D721Med (cell line): ENCODE results near the gene CD74.

ENCODE experiments used
- DNase-seq: peaks from one replicate; pipeline ENCODE4 v3.0.0; 2011; ENCODE audit warnings: low spot score; ENCODE audit not compliant: insufficient read length
- FAIRE-seq: peaks from 2 replicates; lab custom pipeline; 2011; peaks lifted over from hg19 to GRCh38; lab: Jason Lieb, UNC
- TF ChIP-seq, protein P1 (sequence below): IDR thresholded peaks from 2 replicates; pipeline ENCODE4 v1.5.1; 2012; ENCODE audit warnings: mild to moderate bottlenecking, control low read depth; ENCODE audit not compliant: insufficient read depth; ENCODE audit errors: missing control alignments

CD74 gene

DNA sequence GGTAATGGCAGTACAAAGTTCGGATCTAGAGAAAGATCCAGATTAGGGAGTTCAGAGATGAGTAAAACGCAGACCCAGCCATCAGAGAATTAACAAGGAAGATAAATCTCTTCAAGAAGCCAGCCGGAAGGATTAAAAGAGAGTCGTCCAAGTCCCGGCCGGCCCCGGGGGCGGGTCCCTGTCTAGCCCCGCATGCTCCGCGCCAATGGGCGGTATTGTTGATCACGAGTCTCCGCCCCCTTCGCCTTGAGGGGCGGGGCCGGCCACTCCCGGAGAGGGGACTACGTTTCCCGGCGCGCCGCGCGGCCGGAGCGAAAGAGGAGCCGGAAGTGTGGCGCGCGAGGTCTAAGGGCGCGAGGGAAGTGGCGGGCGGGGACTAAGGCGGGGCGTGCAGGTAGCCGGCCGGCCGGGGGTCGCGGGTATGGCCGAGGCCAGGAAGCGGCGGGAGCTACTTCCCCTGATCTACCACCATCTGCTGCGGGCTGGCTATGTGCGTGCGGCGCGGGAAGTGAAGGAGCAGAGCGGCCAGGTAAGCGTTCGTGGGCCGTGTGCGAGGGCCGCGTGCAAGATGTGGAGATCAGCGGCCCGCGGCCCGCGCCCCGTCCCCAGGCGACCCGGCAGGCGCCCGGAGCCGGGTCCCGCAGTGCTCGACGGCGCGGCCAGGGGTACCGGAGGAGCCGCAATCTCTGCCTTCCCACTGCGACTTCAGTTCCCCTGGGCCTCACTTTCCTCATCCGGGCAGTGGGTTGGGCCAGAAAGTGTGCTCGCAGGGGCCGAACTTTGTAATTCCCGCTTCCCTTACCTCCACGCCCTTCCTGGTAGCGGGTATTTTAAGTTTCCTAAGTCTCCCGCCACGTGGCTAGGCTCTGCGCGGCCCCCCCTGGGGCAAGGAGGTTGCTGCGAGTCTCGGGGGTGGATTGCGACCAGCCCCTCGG, 55.1 kb downstream of the CD74 start, which contains the start of gene TCOF1:
TSS of gene TCOF1 (plus strand) at position 372 of the 935 bp plus-strand sequence. CDS start at position 422, 50 bp downstream.
- DNase-seq, result peak; percentile 82
- no peak for FAIRE-seq
- TF ChIP-seq, protein P1, sequence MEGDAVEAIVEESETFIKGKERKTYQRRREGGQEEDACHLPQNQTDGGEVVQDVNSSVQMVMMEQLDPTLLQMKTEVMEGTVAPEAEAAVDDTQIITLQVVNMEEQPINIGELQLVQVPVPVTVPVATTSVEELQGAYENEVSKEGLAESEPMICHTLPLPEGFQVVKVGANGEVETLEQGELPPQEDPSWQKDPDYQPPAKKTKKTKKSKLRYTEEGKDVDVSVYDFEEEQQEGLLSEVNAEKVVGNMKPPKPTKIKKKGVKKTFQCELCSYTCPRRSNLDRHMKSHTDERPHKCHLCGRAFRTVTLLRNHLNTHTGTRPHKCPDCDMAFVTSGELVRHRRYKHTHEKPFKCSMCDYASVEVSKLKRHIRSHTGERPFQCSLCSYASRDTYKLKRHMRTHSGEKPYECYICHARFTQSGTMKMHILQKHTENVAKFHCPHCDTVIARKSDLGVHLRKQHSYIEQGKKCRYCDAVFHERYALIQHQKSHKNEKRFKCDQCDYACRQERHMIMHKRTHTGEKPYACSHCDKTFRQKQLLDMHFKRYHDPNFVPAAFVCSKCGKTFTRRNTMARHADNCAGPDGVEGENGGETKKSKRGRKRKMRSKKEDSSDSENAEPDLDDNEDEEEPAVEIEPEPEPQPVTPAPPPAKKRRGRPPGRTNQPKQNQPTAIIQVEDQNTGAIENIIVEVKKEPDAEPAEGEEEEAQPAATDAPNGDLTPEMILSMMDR, result no peak

DNA sequence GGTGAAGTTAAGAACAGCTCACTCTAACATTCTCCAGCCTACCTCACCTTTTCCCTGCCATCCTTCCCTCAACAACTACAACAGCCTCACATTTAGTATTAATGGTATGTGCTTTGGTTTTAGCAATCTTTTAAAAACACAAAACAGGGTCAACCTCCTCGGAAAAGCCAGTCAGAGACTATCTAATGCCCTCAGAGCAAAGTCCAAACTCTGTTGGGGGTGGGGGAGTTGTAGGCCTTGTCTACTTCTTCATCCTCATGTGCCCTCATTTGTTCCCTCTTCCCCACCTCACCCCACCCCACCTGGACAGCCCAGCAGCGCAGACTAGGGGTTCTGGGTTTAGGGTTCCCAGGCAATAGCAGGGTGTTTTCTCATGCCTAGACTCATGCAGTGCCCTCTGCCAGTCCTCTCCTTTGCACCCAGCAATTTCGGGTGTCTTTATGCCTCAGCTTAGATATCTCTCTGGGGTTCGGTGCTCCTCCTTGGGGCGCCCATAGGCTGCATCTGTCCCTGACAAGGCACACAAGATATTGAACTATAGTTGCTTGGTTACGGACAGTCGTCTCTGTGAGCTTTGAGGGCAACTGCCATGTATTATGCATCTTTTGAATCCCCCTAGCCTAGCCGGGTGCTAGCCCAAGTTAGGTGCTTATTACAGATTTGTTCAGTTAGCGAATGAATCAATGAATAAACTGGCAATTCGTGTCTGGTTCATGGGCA, 56.0 kb downstream of the CD74 start:
- DNase-seq (no peak), FAIRE-seq (no peak)
- TF ChIP-seq, protein P1, result no peak

DNA sequence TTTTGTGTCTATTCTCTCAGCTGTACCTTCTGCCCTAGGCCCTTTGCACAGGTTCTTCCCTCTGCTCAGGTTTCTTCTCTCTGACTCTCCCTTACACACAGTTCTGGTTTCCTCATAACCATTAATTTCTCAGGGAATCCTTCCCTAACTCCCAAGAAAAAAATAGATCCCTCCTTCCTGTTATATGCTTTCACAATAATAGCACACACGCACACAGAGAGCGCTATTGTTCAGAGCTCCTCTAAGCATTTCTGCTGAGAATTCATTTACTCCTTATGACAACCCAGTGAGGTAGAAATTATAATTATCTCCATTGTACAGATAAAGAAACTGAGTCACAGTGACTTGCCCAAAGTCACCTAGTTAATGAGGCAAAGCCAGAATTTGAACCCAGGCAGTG, 56.9 kb downstream of the CD74 start:
- TF ChIP-seq, protein P1, result no peak
- FAIRE-seq, result no peak
- no peak for DNase-seq

DNA sequence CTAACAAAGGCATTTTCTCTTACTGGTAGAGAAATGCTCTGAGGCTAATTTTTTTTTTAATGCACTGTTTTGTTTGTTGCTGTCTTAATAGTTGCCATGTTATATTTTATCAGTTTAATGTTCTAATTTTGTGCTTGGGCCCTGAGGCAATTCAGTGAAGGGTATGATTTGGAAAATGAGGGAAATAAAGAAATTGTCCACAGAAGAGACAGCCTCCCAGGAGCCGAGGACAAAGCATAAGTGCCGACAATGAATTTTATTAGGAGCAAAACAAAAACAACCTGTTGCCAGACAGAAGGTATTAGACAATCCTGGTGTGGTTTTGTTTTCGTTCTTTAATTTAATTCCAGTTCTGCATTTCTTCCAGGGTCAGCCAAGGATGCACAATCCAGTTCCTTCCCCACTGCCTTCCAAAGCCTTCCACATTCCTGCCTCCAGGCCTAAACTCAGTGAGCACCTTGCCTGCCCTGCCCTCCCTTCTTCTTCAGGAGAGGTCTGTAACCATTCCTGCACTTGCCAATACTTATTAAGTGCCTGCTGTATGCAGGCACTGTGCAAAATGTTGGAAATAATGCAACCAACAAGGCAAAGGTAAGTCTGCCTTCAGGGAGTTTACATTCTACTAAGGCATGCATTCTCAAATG, 59.6 kb downstream of the CD74 start:
- no peak for DNase-seq
- no peak for FAIRE-seq
- TF ChIP-seq, protein P1, result no peak

DNA sequence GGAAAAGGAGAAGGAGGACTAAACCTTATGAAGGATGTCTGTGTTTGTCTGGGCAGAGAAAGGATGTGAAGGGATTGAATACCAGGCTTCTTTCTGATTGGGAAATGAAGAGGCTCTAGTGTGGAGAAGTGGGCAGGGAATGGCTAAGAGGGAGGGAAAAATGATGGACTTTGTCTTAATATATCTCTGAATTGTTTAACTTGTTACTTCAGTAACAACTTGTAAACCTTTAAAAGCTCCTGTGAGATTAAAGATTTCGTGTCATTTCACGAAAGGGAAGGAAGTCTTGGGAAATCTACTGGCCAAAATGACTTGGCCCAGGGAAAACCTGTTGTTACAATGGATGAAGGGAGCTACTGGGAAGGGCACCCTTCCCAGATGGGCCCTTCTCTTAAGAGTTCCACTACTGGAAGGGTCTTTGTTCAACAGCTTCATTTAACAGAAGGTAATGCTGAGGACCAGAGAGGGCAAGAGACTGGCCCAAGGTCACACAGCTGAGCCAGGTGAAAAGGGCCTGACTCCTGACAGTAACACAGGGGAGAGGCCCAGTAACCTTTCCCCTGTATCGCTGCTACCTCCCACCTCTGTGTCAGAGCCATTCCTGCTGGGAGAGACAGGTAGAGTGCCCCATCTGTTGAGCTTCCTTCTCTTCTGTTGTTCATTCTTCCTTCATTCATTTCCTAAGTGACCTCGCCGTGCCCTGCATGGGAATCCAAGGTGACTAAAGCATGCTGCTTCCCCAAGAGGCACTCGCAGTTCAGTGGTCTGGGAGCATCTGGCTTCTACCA, 60.3 kb downstream of the CD74 start:
- DNase-seq, result no peak

More for the DNA sequence above, 60.3 kb downstream of the CD74 start:
- TF ChIP-seq, protein P1, result no peak
- FAIRE-seq, result no peak
